H9 (cell line): ENCODE results near the gene DTNBP1. TPM values are rescaled to one million over a fixed set of nuclear protein-coding genes. Genes with fewer than 3 reads are reported as not detected.

ENCODE experiments used
- DNase-seq: peaks from one replicate; pipeline ENCODE4 v3.0.0-alpha.2; 2017
- H2AFZ ChIP-seq: one replicate; pipeline ENCODE4 v1.6.1; 2013; ENCODE audit warnings: mild to moderate bottlenecking, low read length, control low read depth, moderate library complexity
- H2AK5ac ChIP-seq: 2 replicates; pipeline ENCODE4 v1.6.1; 2013; ENCODE audit warnings: low read length, control low read depth, mixed read lengths; ENCODE audit not compliant: insufficient read length
- H2BK120ac ChIP-seq: one replicate; pipeline ENCODE4 v1.6.1; 2013; ENCODE audit warnings: low read depth, mild to moderate bottlenecking, low read length, control low read depth, inconsistent platforms; ENCODE audit not compliant: poor library complexity, severe bottlenecking
- H2BK12ac ChIP-seq: 2 replicates; pipeline ENCODE4 v1.6.1; 2013; ENCODE audit warnings: low read length, control low read depth, mixed read lengths, low read depth; ENCODE audit not compliant: insufficient read length
- H2BK15ac ChIP-seq: 2 replicates; pipeline ENCODE4 v1.6.1; 2013; ENCODE audit warnings: low read depth, low read length, control low read depth
- H2BK20ac ChIP-seq: one replicate; pipeline ENCODE4 v1.6.1; 2013; ENCODE audit warnings: low read depth, mild to moderate bottlenecking, low read length, control low read depth, inconsistent platforms; ENCODE audit not compliant: poor library complexity, severe bottlenecking
- H2BK5ac ChIP-seq: 2 replicates; pipeline ENCODE4 v1.6.1; 2013; ENCODE audit warnings: low read length, control low read depth, mixed read lengths; ENCODE audit not compliant: insufficient read length
- H3K14ac ChIP-seq: 2 replicates; pipeline ENCODE4 v1.6.1; 2013; ENCODE audit warnings: low read length, control low read depth; ENCODE audit not compliant: insufficient read depth
- H3K18ac ChIP-seq: 2 replicates; pipeline ENCODE4 v1.6.1; 2013; ENCODE audit warnings: low read depth, mild to moderate bottlenecking, mixed read lengths, low read length, control low read depth; ENCODE audit not compliant: insufficient read length
- H3K23ac ChIP-seq: 2 replicates; pipeline ENCODE4 v1.6.1; 2013; ENCODE audit warnings: low read length, control low read depth, mixed read lengths, low read depth; ENCODE audit not compliant: insufficient read length
- H3K23me2 ChIP-seq: 2 replicates; pipeline ENCODE4 v1.6.1; 2013; ENCODE audit warnings: low read depth, mild to moderate bottlenecking, mixed read lengths, low read length, control low read depth; ENCODE audit not compliant: insufficient read length, poor library complexity, severe bottlenecking
- H3K27ac ChIP-seq: 2 replicates; pipeline ENCODE4 v1.5.1; 2013; ENCODE audit warnings: low read length, control low read depth, mixed read lengths, low read depth; ENCODE audit not compliant: insufficient read length
- H3K27me3 ChIP-seq: 2 replicates; pipeline ENCODE4 v1.6.1; 2013; ENCODE audit warnings: low read length, control low read depth, inconsistent platforms; ENCODE audit not compliant: insufficient read depth
- H3K4ac ChIP-seq: 2 replicates; pipeline ENCODE4 v1.6.1; 2013; ENCODE audit warnings: low read depth, mild to moderate bottlenecking, control low read depth, inconsistent platforms, low read length, moderate library complexity
- H3K4me1 ChIP-seq: 2 replicates; pipeline ENCODE4 v1.6.1; 2013; ENCODE audit warnings: low read length, control low read depth, inconsistent platforms; ENCODE audit not compliant: insufficient read depth
- H3K4me2 ChIP-seq: 2 replicates; pipeline ENCODE4 v1.6.1; 2013; ENCODE audit warnings: low read length, control low read depth, mixed read lengths; ENCODE audit not compliant: insufficient read length, insufficient read depth
- H3K56ac ChIP-seq: 2 replicates; pipeline ENCODE4 v1.6.1; 2013; ENCODE audit warnings: low read depth, mild to moderate bottlenecking, mixed read lengths, low read length, control low read depth; ENCODE audit not compliant: insufficient read length
- H3K79me1 ChIP-seq: 2 replicates; pipeline ENCODE4 v1.6.1; 2013; ENCODE audit warnings: low read depth, mild to moderate bottlenecking, moderate library complexity, low read length, control low read depth, inconsistent platforms; ENCODE audit not compliant: insufficient read depth, poor library complexity, severe bottlenecking
- H3K79me2 ChIP-seq: 2 replicates; pipeline ENCODE4 v1.6.1; 2013; ENCODE audit warnings: low read length, control low read depth, inconsistent platforms; ENCODE audit not compliant: insufficient read depth
- H3K9ac ChIP-seq: 2 replicates; pipeline ENCODE4 v1.6.1; 2013; ENCODE audit warnings: low read length, control low read depth, mixed read lengths; ENCODE audit not compliant: insufficient read length; ENCODE audit errors: extremely low read depth
- H3K9me3 ChIP-seq: one replicate; pipeline ENCODE4 v1.6.1; 2013; ENCODE audit warnings: low read depth, low read length, inconsistent platforms; ENCODE audit not compliant: control insufficient read depth
- H3T11ph ChIP-seq: one replicate; pipeline ENCODE4 v1.6.1; 2013; ENCODE audit warnings: mild to moderate bottlenecking, low read length, control low read depth, inconsistent platforms
- H4K20me1 ChIP-seq: one replicate; pipeline ENCODE4 v1.6.1; 2013; ENCODE audit not compliant: control insufficient read depth, insufficient read length, insufficient read depth
- H4K5ac ChIP-seq: 2 replicates; pipeline ENCODE4 v1.6.1; 2013; ENCODE audit warnings: low read depth, mild to moderate bottlenecking, mixed read lengths, low read length, control low read depth; ENCODE audit not compliant: insufficient read length
- H4K8ac ChIP-seq: replicated peaks from 2 replicates; pipeline ENCODE4 v1.6.1; 2013; ENCODE audit warnings: low read length, control low read depth, mixed read lengths, low read depth; ENCODE audit not compliant: insufficient read length
- H4K91ac ChIP-seq: 2 replicates; pipeline ENCODE4 v1.6.1; 2013; ENCODE audit warnings: low read depth, mild to moderate bottlenecking, moderate library complexity, mixed read lengths, low read length, control low read depth; ENCODE audit not compliant: insufficient read length
- H3K27ac Mint-ChIP-seq, 3 experiments: 2 replicates in 2 of 3; 3 replicates in 1 of 3; pipeline ENCODE4 v1.8.0; 2020 to 2021; ENCODE audit warnings: mixed read lengths in 3 of 3, mild to moderate bottlenecking in 1 of 3, moderate library complexity in 1 of 3
- H3K27me3 Mint-ChIP-seq: 2 replicates; pipeline ENCODE4 v1.8.0; 2021; ENCODE audit warnings: low read depth, mild to moderate bottlenecking, moderate library complexity, mixed read lengths
- H3K36me3 Mint-ChIP-seq, 3 experiments: 2 replicates in 2 of 3; 3 replicates in 1 of 3; pipeline ENCODE4 v1.8.0; 2020 to 2021; ENCODE audit warnings: low read depth in 3 of 3, mixed read lengths in 3 of 3; ENCODE audit not compliant: insufficient read depth in 1 of 3
- H3K4me1 Mint-ChIP-seq, 2 experiments: 2 replicates each; pipeline ENCODE4 v1.8.0; 2020; ENCODE audit warnings: mixed read lengths in 2 of 2
- H3K4me3 Mint-ChIP-seq, 2 experiments: 2 replicates in 1 of 2; 3 replicates in 1 of 2; pipeline ENCODE4 v1.8.0; 2020 to 2021; ENCODE audit warnings: mild to moderate bottlenecking in 2 of 2, mixed read lengths in 2 of 2, moderate library complexity in 1 of 2
- H3K9me3 Mint-ChIP-seq, 2 experiments: 2 replicates in 1 of 2; 3 replicates in 1 of 2; pipeline ENCODE4 v1.8.0; 2020; ENCODE audit warnings: mild to moderate bottlenecking in 2 of 2, mixed read lengths in 2 of 2, moderate library complexity in 1 of 2
- WGBS: extraction: QIAGEN DNeasy Blood & Tissue Kit; methylation state at CpG from one replicate; pipeline ENCODE4 v1.1.7; 2013; ENCODE audit warnings: missing lambda C conversion rate, low lambda C conversion rate, mixed read lengths; ENCODE audit not compliant: insufficient read length; ENCODE audit errors: extremely low coverage; 5-methylcytosine and 5-hydroxymethylcytosine counted together
- total RNA-seq: library from RNA; stranded (reverse); gene quantifications from 2 replicates; pipeline ENCODE4 v1.2.1, GENCODE V29; 2021
- TF ChIP-seq, protein P1 (sequence below): fragments of 200-600 bp; sonication (generic); conservative IDR thresholded peaks from 3 replicates; pipeline ENCODE4 v1.8.0; 2021; ENCODE audit warnings: antibody characterized with exemption, mild to moderate bottlenecking

The DTNBP1 gene
- total RNA-seq, 1 experiment from 2014 or later: 12.9 TPM

DNA sequence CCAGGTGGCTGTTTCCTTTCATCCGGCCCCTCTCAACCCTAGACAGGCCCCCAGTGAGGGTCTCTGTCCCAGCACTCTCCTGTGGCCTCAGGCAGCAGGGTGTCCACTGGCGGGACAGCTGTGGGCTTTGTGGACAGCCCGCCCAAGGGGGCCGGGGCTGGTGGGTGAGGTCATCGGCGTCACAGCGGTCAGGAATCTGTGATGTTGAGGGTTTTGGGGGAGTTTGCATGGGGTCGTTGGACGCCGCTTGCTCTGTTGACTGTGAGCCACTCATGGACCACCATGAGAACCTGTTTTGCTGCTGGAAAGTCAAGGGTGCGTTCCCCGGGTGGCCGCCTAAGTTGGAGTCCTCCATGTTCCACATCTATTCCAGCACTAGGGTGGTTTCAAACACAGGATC, 146.4 kb downstream of the DTNBP1 start:
- Histone ChIP-seq H2BK5ac (no peak overlapping the region), H4K20me1 (no peaks in the 10 kb centered on the region), H3K27me3 (no peaks in the 10 kb centered on the region), H2BK120ac (no peak overlapping the region), H3K18ac (no peak overlapping the region), H3K27ac (no peak overlapping the region), H2BK20ac (no peak overlapping the region), H3K9ac (no peak overlapping the region), H3K23ac (no peak overlapping the region), H3K9me3 (no peaks in the 10 kb centered on the region), H3K4me2 (no peak overlapping the region), H3K14ac (no peak overlapping the region), H3K79me2 (no peaks in the 10 kb centered on the region), H2AK5ac (no peak overlapping the region), H3T11ph (no peak overlapping the region), H3K23me2 (no peaks in the 10 kb centered on the region), H3K4me1 (no peaks in the 10 kb centered on the region), H4K5ac (no peak overlapping the region), H4K91ac (no peak overlapping the region), H2BK12ac (no peak overlapping the region), H3K4ac (no peak overlapping the region), H3K79me1 (no peaks in the 10 kb centered on the region), H4K8ac (no peak overlapping the region), H2BK15ac (no peak overlapping the region), H3K56ac (no peak overlapping the region), H2AFZ (no peak overlapping the region)
- H3K27me3 Mint-ChIP-seq: no peaks in the 10 kb centered on the region; the same call in 1 of the 2 replicates
- WGBS: no CpG with 5 or more reads among the region's 13 CpGs
- H3K4me1 Mint-ChIP-seq: no peaks in the 10 kb centered on the region; a peak in 1 of 4 replicates
- H3K9me3 Mint-ChIP-seq: no peaks in the 10 kb centered on the region
- peak overlapping the region in 2 of 3 experiments; percentile 14 to 76; a peak in 1 of 7 replicates for H3K27ac Mint-ChIP-seq
- TF ChIP-seq, protein P1, sequence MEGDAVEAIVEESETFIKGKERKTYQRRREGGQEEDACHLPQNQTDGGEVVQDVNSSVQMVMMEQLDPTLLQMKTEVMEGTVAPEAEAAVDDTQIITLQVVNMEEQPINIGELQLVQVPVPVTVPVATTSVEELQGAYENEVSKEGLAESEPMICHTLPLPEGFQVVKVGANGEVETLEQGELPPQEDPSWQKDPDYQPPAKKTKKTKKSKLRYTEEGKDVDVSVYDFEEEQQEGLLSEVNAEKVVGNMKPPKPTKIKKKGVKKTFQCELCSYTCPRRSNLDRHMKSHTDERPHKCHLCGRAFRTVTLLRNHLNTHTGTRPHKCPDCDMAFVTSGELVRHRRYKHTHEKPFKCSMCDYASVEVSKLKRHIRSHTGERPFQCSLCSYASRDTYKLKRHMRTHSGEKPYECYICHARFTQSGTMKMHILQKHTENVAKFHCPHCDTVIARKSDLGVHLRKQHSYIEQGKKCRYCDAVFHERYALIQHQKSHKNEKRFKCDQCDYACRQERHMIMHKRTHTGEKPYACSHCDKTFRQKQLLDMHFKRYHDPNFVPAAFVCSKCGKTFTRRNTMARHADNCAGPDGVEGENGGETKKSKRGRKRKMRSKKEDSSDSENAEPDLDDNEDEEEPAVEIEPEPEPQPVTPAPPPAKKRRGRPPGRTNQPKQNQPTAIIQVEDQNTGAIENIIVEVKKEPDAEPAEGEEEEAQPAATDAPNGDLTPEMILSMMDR: no peak
- H3K4me3 Mint-ChIP-seq: no peak overlapping the region
- DNase-seq: no peak
- peaks cover 79 to 98% (median 97%) of the 10 kb centered on the region in 3 experiments for H3K36me3 Mint-ChIP-seq
